ENCODE data around the gene GPC1. TPM values are rescaled to one million over a fixed set of nuclear protein-coding genes. Genes with fewer than 3 reads are reported as not detected.

GPC1 gene
- total RNA-seq, 4 donors from 2014 or later, result 0.88 to 62.2 (median 43.4) TPM

- H3K4me3 ChIP-seq, result no peak overlapping the region
- no peaks in the 10 kb centered on the region for H3K36me3 ChIP-seq
- no peaks in the 10 kb centered on the region for H3K9me3 ChIP-seq
- TF ChIP-seq POLR2A (IDR thresholded peaks at IDR 0.05) (peak in 1 of 2 donors; percentile 23), CTCF (IDR thresholded peaks at IDR 0.05) (peak; percentile 91 to 95 (median 94))
- peak; percentile 51 to 72 for DNase-seq
- intact Hi-C loops (cut with DNase I; ENCODE audit: low total_unique reads), result loop anchor here (5.0 kb wide), 1 partner anchor 206 kb away; no protein-coding TSS in a partner anchor
- H3K27ac ChIP-seq, result no peak overlapping the region
- no peaks in the 10 kb centered on the region for H3K27me3 ChIP-seq
- peaks cover 0 to 16% of the 10 kb centered on the region in 2 donors for H3K4me1 ChIP-seq
These were observed 2.7 kb downstream of the GPC1 start for GRCh38 chr2:240437861-240438809.

GRCh38 chr2:240438810-240439697 lies 3.6 kb downstream of the GPC1 start:
- DNase-seq, result peak in 1 of 2 donors; percentile 15
- H3K36me3 ChIP-seq, result no peaks in the 10 kb centered on the region
- no peaks in the 10 kb centered on the region for H3K27me3 ChIP-seq
- H3K4me1 ChIP-seq, result peaks cover 0 to 16% of the 10 kb centered on the region in 2 donors
- no peak overlapping the region for H3K27ac ChIP-seq
- TF ChIP-seq CTCF (IDR thresholded peaks at IDR 0.05) (no peak), POLR2A (IDR thresholded peaks at IDR 0.05) (no peak)
- H3K9me3 ChIP-seq, result no peaks in the 10 kb centered on the region
- no peak overlapping the region for H3K4me3 ChIP-seq
- intact Hi-C loops (cut with DNase I; ENCODE audit: low total_unique reads), result loop anchor here (5.0 kb wide), 1 partner anchor 207 kb away; no protein-coding TSS in a partner anchor

- peaks cover 0 to 16% of the 10 kb centered on the region in 2 donors for H3K4me1 ChIP-seq
- no peaks in the 10 kb centered on the region for H3K9me3 ChIP-seq
- no peak for TF ChIP-seq POLR2A (IDR thresholded peaks at IDR 0.05)
- TF ChIP-seq CTCF (IDR thresholded peaks at IDR 0.05), result no peak
- intact Hi-C loops (cut with DNase I; ENCODE audit: low total_unique reads), result loop anchor here (5.0 kb wide), 1 partner anchor 207 kb away; no protein-coding TSS in a partner anchor
- DNase-seq, result peak in 1 of 2 donors; percentile 12
- no peak overlapping the region for H3K27ac ChIP-seq
- no peaks in the 10 kb centered on the region for H3K36me3 ChIP-seq
- no peak overlapping the region for H3K4me3 ChIP-seq
- H3K27me3 ChIP-seq, result no peaks in the 10 kb centered on the region
These were observed 4.3 kb downstream of the GPC1 start for GRCh38 chr2:240439698-240440151.

GRCh38 chr2:240440251-240440650 lies 4.8 kb downstream of the GPC1 start:
- Histone ChIP-seq H3K4me1 (peaks cover 0 to 16% of the 10 kb centered on the region in 2 donors), H3K27me3 (no peaks in the 10 kb centered on the region), H3K36me3 (no peaks in the 10 kb centered on the region), H3K4me3 (no peak overlapping the region), H3K9me3 (no peaks in the 10 kb centered on the region), H3K27ac (no peak overlapping the region)
- intact Hi-C loops (cut with DNase I; ENCODE audit: low total_unique reads), result no loop called here
- no peak for TF ChIP-seq CTCF (IDR thresholded peaks at IDR 0.05)
- TF ChIP-seq POLR2A (IDR thresholded peaks at IDR 0.05), result no peak
- DNase-seq, result no peak

Measured in uterus (tissue), 4 donors.